Activated naive CD8-positive, alpha-beta T cell (primary cell): ENCODE measurements around the gene ATG7.
"Not testable (repeated sequence)": the region's sequence is repeated elsewhere in the genome, so short reads cannot be mapped to it uniquely, and the experiment has no call there.

ENCODE experiments used
- H3K27ac Mint-ChIP-seq: one replicate; pipeline ENCODE4 v1.8.0; 2021; ENCODE audit warnings: mixed read lengths
- H3K27me3 Mint-ChIP-seq: one replicate; pipeline ENCODE4 v1.8.0; 2021; ENCODE audit warnings: mixed read lengths
- H3K36me3 Mint-ChIP-seq: one replicate; pipeline ENCODE4 v1.8.0; 2021; ENCODE audit warnings: mixed read lengths
- H3K4me1 Mint-ChIP-seq: one replicate; pipeline ENCODE4 v1.8.0; 2021; ENCODE audit warnings: low read depth, mixed read lengths
- H3K4me3 Mint-ChIP-seq: one replicate; pipeline ENCODE4 v1.8.0; 2021; ENCODE audit warnings: mild to moderate bottlenecking, mixed read lengths
- H3K9me3 Mint-ChIP-seq: one replicate; pipeline ENCODE4 v1.8.0; 2021; ENCODE audit warnings: low read depth, mixed read lengths

ATG7 gene

DNA sequence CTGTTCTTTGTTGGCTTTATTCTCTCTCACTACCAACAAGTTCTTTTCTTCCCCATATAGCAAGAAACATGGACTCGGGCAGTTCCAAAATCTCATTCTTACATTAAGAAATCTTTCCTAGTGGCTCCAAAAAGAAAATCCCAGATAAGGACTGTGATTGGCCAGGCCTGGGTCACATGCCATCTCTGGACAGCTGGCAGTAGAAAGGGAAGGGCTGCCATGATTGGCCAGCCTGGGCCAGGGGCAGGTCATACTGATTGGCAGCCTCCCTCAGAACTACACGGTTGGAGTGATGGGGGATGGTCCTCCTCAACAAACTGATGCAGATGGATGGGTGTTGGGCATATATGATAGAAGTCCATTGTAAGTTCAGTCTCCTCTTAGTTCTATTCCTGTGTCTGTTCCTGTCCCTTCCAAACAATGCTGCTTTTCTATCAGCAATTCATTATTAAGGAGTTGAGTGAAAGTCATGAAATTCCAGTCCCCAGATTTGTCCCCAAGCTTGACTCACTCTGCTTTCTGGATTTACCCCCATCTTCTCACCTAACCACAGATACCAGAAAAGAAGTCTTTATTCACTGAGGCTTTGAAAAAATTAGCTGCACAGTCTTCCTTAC, 175.5 kb downstream of the ATG7 start:
- Mint-ChIP-seq H3K4me1 (no peaks in the 10 kb centered on the region), H3K27ac (no peak overlapping the region), H3K4me3 (no peak overlapping the region), H3K27me3 (no peaks in the 10 kb centered on the region), H3K9me3 (peaks cover 3% of the 10 kb centered on the region), H3K36me3 (peaks cover 18% of the 10 kb centered on the region)

DNA sequence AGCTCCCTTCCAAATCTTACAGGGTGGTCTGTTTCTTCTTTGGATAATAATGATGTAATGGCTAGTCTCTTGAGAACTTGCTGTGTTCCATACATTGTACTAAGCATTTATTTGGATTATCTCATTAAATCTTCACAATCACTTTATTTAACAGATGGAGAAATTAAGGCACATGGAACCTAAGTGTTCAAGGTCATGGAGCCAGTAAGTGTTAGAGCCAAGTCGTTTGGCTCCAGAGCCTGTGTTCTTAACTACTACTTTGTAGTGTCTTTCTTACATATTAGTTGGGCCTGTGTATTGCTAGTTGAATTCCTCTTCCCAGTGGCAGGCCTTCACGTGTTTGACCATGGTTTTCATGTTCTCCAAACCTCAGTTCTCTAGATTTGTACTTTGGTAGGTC, 177.8 kb downstream of the ATG7 start:
- Mint-ChIP-seq H3K27ac (no peak overlapping the region), H3K27me3 (no peaks in the 10 kb centered on the region), H3K4me1 (no peaks in the 10 kb centered on the region), H3K36me3 (peaks cover 13% of the 10 kb centered on the region), H3K4me3 (no peak overlapping the region), H3K9me3 (no peaks in the 10 kb centered on the region)

DNA sequence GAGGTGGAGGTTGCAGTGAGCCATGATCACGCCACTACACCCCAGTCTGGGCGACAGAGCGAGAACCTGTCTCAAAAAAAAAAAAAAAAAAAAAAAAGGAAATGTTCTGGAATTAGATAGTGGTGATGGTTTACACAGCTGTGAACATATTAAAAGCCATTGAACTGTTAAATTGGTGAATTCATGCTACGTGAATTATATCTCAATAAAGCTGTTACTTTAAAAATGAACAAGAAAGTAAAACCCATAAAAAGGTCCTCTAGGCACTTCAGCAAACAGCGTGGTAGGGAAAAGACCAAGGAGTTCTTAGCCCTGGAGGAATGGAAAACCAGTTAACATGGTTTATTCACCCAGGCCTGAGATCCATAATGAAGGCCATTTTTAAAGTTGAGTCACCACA, 180.1 kb downstream of the ATG7 start:
- H3K4me1 Mint-ChIP-seq = no peaks in the 10 kb centered on the region
- no peak overlapping the region for H3K27ac Mint-ChIP-seq

DNA sequence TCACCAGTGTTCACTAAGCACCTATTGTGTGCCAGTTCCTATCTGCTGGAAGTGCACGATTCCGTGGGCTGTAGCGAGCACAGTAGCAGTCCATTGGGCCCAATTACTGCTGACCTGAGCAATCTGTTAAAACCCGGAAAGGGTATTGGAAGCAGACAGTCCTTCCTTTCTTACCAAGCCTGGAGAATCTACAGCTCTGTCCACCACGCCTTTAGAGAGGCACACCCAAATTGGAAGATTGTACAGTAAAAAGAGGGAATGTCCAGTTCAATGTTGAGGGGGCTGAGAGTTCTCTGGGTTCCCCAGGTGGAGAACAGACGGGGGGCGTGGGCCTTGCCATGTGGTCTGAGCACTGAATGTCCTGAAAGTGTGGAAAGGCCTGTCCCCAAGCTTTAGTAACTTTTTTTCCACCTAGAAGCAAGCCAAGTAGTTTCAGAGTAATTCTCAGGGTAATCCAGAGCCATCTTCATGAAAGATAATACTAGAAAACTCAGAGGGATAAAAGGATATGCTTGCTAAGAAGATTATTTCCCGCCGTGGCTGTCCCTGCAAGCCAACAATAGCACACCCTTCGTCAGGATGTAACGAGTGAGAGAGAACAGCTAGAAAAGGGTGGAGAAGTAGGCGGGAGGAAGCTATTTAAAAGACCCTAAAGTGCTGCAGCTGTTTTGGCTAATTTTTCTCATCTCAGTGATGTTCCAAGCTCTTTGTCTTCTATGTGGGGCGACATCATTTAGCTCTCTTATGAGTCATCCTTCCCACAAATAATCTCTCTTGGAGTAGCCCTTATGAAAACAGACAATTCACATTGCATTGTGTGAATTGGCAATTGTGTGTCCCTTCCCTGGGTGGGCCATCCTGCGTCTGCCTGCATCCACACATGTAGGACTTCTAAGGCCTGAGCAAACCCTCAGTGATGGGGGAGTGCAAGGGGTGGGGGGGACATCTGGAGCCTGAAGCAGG, 181.0 kb downstream of the ATG7 start:
- Mint-ChIP-seq H3K4me3 (no peak overlapping the region), H3K36me3 (peaks cover 11% of the 10 kb centered on the region), H3K27me3 (no peaks in the 10 kb centered on the region), H3K9me3 (no peaks in the 10 kb centered on the region), H3K27ac (no peak overlapping the region), H3K4me1 (no peaks in the 10 kb centered on the region)

More for the DNA sequence above, 180.1 kb downstream of the ATG7 start:
- Mint-ChIP-seq H3K4me3 (no peak overlapping the region), H3K27me3 (no peaks in the 10 kb centered on the region), H3K36me3 (peaks cover 11% of the 10 kb centered on the region), H3K9me3 (no peaks in the 10 kb centered on the region)

DNA sequence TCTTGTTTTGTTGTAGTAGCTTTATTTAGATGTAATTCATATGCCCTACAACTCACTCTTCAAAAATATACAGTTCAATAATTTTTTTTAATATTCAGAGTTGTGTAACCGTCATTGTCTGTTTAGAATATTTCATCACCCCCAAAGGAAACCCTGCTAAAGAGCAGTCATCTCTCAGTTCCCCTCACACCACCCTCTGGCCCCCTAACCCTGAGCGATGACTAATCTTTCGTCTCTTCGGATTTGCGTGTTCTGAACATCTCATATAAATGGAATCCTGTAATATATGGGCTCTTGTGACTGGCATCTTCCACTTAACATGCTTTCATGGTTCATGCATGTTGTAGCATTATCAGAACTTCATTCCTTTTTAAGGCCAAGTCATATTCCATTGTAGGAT, 183.8 kb downstream of the ATG7 start:
- Mint-ChIP-seq H3K36me3 (peaks cover 8% of the 10 kb centered on the region), H3K9me3 (no peaks in the 10 kb centered on the region), H3K27me3 (no peaks in the 10 kb centered on the region), H3K4me3 (no peak overlapping the region), H3K4me1 (no peaks in the 10 kb centered on the region), H3K27ac (no peak overlapping the region)

DNA sequence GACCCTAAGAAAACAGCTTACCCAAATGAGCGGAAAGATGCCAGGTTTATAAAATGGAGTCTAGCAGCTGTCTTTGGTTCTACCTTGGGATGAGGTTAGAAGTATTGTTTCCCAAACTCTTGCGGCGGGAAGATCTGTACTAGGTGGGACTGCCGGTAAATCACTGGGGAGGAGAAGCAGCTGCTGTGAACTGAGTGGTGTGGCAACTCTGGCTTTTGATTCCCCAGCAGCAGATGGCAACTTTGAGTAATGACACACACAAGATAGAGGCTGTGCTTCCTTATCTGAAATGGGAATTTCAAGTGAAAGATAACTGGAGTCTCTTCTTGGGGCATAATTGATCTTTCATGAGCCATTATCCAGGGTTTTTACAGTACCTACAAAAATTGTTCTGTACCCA, 184.9 kb downstream of the ATG7 start:
- Mint-ChIP-seq H3K4me3 (no peak overlapping the region), H3K27me3 (no peaks in the 10 kb centered on the region), H3K36me3 (peaks cover 8% of the 10 kb centered on the region)

DNA sequence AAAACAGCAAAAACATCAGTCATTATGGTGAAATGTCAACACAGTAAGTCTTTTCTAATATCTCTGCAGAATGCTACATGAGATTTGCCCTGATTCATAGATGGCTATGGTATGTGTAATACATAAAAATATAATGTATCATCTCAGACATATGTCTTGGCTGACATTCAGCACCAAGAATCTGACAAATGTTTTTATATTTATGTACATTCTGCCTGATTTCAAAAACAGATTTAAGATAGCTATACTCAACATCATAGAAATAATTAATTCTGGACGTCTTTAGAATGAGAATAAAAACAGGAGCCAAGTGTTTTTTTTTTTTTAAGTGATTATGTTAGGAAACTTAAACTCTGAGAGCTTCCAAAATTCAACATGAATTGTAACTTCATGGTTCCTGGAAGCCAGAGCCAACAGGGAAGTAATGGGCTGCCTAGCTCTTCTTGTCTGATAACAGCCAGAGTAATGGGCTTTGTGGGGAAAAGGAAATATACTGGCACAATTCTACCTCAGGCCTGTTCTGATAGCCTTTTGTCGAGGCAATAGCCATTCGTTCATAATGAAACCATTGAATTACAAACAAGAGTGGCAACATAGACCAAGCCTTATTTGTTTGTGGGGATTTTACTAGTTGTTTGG, 187.1 kb downstream of the ATG7 start:
- Mint-ChIP-seq H3K4me1 (no peaks in the 10 kb centered on the region), H3K9me3 (no peaks in the 10 kb centered on the region), H3K27ac (no peak overlapping the region), H3K4me3 (no peak overlapping the region), H3K27me3 (no peaks in the 10 kb centered on the region), H3K36me3 (peaks cover 10% of the 10 kb centered on the region)

More for the DNA sequence above, 184.9 kb downstream of the ATG7 start:
- Mint-ChIP-seq H3K4me1 (no peaks in the 10 kb centered on the region), H3K27ac (no peak overlapping the region), H3K9me3 (no peaks in the 10 kb centered on the region)

DNA sequence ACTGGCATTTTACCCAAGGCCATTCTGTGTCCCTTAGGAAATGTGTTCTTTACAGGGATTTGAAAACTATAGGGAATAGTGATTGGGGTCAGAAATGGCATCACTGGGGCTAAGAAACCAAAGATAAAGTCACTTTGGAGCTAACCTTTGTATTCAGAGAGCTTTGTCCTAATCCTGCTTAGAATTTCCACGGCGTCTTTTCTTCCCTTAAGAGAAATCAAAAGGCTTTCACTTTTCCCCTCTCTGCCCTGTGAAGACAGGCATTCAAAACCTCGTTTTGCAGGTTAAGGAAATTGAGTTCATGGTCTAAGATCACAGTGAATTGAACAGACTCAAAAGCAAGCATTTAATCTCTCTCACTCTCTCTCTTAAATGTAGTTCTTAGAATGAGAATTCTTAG, 189.0 kb downstream of the ATG7 start:
- H3K27ac Mint-ChIP-seq = no peak overlapping the region
- peaks cover 5% of the 10 kb centered on the region for H3K36me3 Mint-ChIP-seq
- H3K4me1 Mint-ChIP-seq = no peaks in the 10 kb centered on the region
- H3K4me3 Mint-ChIP-seq = no peak overlapping the region
- H3K27me3 Mint-ChIP-seq = no peaks in the 10 kb centered on the region
- H3K9me3 Mint-ChIP-seq = no peaks in the 10 kb centered on the region

DNA sequence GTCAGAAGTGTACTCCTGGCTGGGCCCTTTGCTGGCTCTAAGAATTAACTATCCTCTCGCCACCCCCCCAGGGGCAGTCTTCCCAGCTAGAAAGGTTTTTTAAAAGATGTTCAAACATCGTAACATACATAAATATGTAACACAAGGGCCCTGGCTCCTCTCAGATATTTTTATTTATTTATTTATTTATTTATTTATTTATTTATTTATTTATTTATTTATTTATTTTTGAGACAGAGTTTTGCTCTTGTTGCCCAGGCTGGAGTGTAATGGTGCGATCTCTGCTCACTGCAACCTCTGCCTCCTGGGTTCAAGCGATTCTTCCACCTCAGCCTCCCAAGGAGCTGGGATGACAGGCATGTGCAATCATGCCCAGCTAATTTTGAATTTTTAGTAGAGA, 190.5 kb downstream of the ATG7 start:
- not testable (repeated sequence) for H3K27ac Mint-ChIP-seq, H3K4me1 Mint-ChIP-seq, H3K36me3 Mint-ChIP-seq, H3K9me3 Mint-ChIP-seq, H3K27me3 Mint-ChIP-seq, H3K4me3 Mint-ChIP-seq

DNA sequence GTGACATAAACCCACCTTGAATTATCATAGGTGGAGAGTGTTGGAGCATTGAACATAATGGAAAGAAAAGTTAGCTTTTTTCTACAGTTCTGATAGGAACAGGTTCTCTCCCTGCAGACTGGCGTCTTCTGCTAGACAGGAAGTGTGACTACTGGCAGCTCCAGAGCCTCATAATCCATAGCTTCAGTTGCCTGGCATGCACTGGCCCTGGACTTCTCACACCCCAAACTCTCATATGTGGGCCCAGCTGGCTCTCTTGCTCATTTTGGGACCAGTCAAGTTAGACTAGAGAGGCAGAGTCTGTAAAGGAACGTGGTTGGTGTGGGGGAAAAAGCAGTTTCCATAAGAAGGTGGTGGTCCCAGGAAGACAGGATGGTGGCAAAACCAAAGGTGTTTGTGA, 191.4 kb downstream of the ATG7 start:
- Mint-ChIP-seq H3K4me1 (no peaks in the 10 kb centered on the region), H3K36me3 (peaks cover 8% of the 10 kb centered on the region), H3K9me3 (no peaks in the 10 kb centered on the region), H3K27me3 (no peaks in the 10 kb centered on the region), H3K4me3 (no peak overlapping the region), H3K27ac (no peak overlapping the region)

DNA sequence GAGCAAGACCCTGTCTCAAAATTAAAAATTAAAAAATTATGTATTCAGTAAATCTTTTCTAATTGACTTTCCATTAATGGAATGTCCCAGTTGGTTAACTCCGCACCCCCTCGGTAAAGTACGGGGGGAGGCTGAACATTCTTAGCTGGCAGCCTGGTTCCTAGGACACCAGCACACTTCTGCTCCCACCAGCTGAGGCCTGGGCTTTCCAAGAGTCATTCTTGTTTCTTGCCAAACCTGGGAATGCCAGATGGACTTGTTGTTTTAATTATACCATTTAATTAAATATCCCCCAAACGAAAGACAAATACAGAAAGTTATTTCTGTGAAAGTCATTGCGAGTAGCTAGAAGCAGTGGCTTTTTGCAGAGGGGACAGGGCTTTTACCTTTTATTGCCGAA, 192.2 kb downstream of the ATG7 start:
- Mint-ChIP-seq H3K4me1 (no peaks in the 10 kb centered on the region), H3K36me3 (peaks cover 7% of the 10 kb centered on the region), H3K4me3 (no peak overlapping the region), H3K27ac (no peak overlapping the region), H3K9me3 (no peaks in the 10 kb centered on the region), H3K27me3 (no peaks in the 10 kb centered on the region)

DNA sequence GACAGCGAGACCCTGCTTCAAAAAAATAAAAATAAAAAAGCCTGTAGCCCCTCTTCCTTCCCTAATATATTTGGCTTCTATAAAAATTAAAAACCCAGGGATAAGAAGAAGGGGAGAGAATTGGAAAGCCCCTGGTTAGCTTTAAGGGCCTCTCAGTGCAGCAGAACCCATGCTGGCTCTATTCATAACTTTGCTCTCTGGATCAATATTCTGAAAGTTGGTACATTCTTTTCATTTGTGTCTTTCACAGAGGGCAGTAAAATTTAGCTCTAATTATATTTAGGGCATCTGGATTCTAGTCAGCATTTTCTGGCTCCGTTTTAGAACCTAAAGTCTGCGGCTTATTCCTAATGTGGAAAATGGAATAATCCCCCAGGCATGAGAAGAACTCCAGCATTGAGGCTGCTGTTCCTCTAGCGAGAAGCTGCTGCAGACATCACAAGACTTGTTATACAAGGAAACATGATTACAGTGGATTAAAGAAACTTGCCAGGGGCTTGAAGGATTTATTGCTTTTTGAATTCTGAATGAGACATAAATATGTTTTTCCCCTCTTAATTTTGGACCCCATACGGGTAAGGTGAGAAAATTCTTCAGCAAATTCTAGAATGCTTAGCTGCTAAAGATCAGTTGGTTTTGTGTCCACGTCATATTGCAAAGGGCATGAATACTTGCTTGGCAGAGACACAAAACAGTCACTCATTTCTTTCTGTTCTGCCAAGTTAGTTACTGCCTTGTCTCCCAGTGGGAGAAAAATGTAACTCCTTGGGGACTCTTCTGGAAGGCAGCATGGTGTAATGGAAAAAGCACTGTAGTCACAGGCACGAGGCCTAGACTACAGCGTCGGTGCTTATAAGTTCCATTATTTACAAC, 193.8 kb downstream of the ATG7 start:
- Mint-ChIP-seq H3K9me3 (no peaks in the 10 kb centered on the region), H3K27me3 (no peaks in the 10 kb centered on the region), H3K36me3 (peaks cover 7% of the 10 kb centered on the region), H3K4me3 (no peak overlapping the region), H3K4me1 (no peaks in the 10 kb centered on the region), H3K27ac (no peak overlapping the region)

DNA sequence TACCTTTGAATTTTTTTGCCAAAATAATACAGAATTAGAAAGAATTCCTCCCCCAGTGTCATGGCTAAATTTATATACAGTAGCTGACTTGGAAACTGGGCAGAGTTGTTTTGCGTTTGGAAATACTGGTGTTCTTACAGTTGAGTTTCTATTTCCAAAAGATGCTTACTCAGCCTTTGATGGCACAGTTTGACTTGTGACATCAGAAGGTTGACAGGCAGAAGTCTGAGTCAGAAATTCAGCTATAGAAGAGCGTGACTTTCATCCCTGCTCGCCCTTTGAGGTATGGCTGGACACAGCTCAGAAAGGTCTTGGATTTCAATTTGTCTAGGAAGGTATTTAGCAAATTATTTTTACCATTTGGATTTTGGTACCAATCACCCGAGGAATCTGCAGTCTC, 195.7 kb downstream of the ATG7 start:
- Mint-ChIP-seq H3K4me3 (no peak overlapping the region), H3K36me3 (peaks cover 7% of the 10 kb centered on the region), H3K4me1 (no peaks in the 10 kb centered on the region), H3K27me3 (no peaks in the 10 kb centered on the region), H3K27ac (no peak overlapping the region), H3K9me3 (no peaks in the 10 kb centered on the region)

DNA sequence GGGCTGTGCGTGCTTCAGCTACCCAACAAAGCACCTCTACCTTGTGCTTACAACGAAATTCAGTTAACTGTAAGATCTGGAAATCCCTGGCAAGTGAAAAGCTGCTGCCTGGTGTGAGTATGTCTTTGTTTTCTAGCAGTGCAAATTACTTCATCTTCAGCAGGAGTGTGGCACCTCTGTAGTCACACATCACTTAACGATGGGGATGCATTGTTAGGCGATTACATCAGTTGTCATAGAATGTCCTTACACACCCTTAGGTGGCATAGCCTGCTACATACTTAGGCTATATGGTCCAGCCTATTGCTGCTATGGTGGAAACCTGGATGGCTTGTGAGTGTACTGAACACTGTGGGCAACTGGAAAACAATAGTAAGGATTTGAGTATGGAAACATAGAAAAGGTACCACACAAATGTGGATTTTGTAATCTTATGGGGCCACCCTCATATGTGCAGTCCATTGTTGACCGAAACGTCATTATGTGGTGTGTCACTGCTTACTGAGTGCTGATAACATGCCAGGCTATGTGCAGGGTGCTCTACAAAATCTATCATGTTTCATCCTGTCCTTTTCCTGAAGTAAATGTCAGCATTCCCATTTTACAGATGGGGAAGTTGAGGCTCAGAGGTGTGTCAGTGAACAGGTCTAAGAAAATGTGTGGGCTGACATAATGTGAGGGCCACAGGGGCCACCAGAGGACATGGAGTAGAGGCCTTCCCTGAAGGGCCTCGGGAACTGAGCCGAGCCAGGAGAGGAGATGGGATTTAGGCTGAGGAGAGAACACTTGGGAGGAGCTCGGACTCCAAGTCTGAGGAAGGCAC, 198.0 kb downstream of the ATG7 start:
- no peaks in the 10 kb centered on the region for H3K27me3 Mint-ChIP-seq
- H3K27ac Mint-ChIP-seq = no peak overlapping the region
- H3K4me3 Mint-ChIP-seq = no peak overlapping the region
- no peaks in the 10 kb centered on the region for H3K4me1 Mint-ChIP-seq
- no peaks in the 10 kb centered on the region for H3K9me3 Mint-ChIP-seq
- H3K36me3 Mint-ChIP-seq = peaks cover 5% of the 10 kb centered on the region
